Upper lobe of left lung (tissue), 6 donors: ENCODE data around the gene HELZ2. TPM values are rescaled to one million over a fixed set of nuclear protein-coding genes. Genes with fewer than 3 reads are reported as not detected.

Source experiments
- ATAC-seq, 2 donors: fragments of 200-7000 bp; cut with Tn5 transposase; one replicate each; pipeline ENCODE4 v1.9.1; 2022; ENCODE audit warnings: mild to moderate bottlenecking in 2 of 2, moderate library complexity in 2 of 2; ENCODE audit not compliant: low FRiP score in 2 of 2
- DNase-seq, 2 donors: peaks; one replicate each; pipeline ENCODE4 v3.0.0-alpha.2; 2019 to 2020
- H3K27ac ChIP-seq, 4 donors: fragments of 200-600 bp; sonication (generic); one replicate each; pipeline ENCODE4 v1.5.1; 2016 to 2019
- H3K27me3 ChIP-seq, 4 donors: fragments of 200-600 bp; sonication (generic); one replicate each; pipeline ENCODE4 v1.5.1; 2017 to 2019
- H3K36me3 ChIP-seq, 4 donors: fragments of 200-600 bp; sonication (generic); one replicate each; pipeline ENCODE4 v1.5.1; 2016 to 2019
- H3K4me1 ChIP-seq, 4 donors: fragments of 200-600 bp; sonication (generic); one replicate each; pipeline ENCODE4 v1.5.1; 2018 to 2019
- H3K4me3 ChIP-seq, 4 donors: fragments of 200-600 bp; sonication (generic); one replicate each; pipeline ENCODE4 v1.5.1; 2017 to 2019; ENCODE audit warnings: mild to moderate bottlenecking in 2 of 4, moderate library complexity in 1 of 4
- H3K9me3 ChIP-seq, 4 donors: fragments of 200-600 bp; sonication (generic); one replicate each; pipeline ENCODE4 v1.5.1; 2018 to 2019
- EP300 ChIP-seq, 4 donors: sonication (generic); formaldehyde crosslinking; IDR thresholded peaks; one replicate each; pipeline ENCODE4 v1.5.1; 2017; ENCODE audit warnings: antibody characterized with exemption in 4 of 4, control low read depth in 2 of 4
- POLR2A ChIP-seq, 4 donors: fragments of 450-650 bp; IDR thresholded peaks; one replicate each; pipeline ENCODE4 v1.5.1; 2016 to 2017; ENCODE audit warnings: antibody characterized with exemption in 4 of 4, mild to moderate bottlenecking in 2 of 4
- POLR2AphosphoS5 ChIP-seq, 2 donors: sonication (generic); formaldehyde crosslinking; IDR thresholded peaks; one replicate each; pipeline ENCODE4 v1.5.1; 2017; ENCODE audit warnings: antibody characterized with exemption in 2 of 2
- WGBS, 2 donors: methylation state at CpG; one replicate each; pipeline ENCODE4 v1.1.5; 2017 to 2018; 5-methylcytosine and 5-hydroxymethylcytosine counted together
- total RNA-seq, 6 donors: library from RNA; depleted of rRNA in 4 of 6; stranded (reverse); fragments of >200 nt in 4 of 6; gene quantifications; one replicate each; pipeline versions ENCODE4 v1.1.0 to v1.2.1, GENCODE V29; 2016 to 2021
- TF ChIP-seq, protein P1 (sequence below), 6 experiments: fragments of 450-650 bp in 4 of 6; fragments of 200-600 bp in 2 of 6; sonication (generic) in 2 of 6; IDR thresholded peaks; one replicate each; pipeline ENCODE4 v1.5.1; 2016 to 2019; ENCODE audit warnings: antibody characterized with exemption in 6 of 6
- donor health status: DM: no; HTN: no; CAD: no; lungs with moderate emphysema.
- donor health status: DM: no; HTN: yes; CAD: no; lungs with severe emphysema.

Gene HELZ2
- total RNA-seq, 6 donors from 2014 or later: 40.1 to 102 (median 56.6) TPM

DNA sequence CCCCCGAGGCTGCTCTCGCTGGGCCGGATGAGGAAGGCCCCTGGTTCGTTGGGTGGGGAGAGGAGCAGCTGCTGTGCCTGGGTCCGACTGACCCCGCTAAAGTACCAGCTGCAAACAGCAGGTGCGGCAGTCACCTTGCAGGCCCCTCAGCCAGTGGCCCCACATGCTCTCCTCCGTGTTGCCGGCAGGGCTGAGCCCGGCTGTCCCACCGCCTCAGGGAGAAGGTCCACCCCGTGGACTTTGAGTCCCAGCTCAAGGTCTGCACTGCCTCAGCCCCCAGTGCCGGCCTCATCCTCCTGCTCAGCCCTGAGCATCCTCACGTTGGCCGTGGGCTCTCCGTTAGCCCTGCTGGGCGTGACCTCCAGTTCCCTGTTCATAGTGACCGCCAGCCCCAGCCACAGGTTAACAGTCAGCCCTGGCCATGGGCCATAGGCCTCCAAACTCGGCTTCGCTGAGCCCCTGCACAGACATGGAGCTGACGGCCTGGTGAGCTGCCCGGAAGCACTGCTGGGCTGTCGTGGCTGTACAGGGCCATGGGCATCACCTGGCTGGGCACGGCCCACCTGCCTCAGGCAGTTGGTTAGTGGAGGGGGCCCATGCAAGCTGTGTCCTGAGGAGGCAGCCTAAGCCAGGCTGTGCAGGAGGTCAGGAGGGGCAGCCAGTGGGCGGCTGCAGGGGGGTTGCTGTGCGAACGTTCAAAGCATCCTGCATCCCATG is 29.6 kb downstream of the HELZ2 start:
- H3K9me3 ChIP-seq: no peaks in the 10 kb centered on the region
- DNase-seq (peak in 1 of 2 donors; percentile 54), ATAC-seq (no peak)
- H3K36me3 ChIP-seq: no peaks in the 10 kb centered on the region
- peaks cover 0 to 27% (median 5%) of the 10 kb centered on the region in 4 donors for H3K27me3 ChIP-seq
- H3K4me3 ChIP-seq: no peak overlapping the region
- 67 to 71% methylated on average over 1 to 22 of the region's 27 CpGs for WGBS, 2 donors
- no peak overlapping the region for H3K27ac ChIP-seq
- no peak for TF ChIP-seq POLR2A (IDR thresholded peaks at IDR 0.05)
- no peak for TF ChIP-seq EP300 (IDR thresholded peaks at IDR 0.05)
- TF ChIP-seq POLR2AphosphoS5 (IDR thresholded peaks at IDR 0.05): no peak
- TF ChIP-seq, protein P1, sequence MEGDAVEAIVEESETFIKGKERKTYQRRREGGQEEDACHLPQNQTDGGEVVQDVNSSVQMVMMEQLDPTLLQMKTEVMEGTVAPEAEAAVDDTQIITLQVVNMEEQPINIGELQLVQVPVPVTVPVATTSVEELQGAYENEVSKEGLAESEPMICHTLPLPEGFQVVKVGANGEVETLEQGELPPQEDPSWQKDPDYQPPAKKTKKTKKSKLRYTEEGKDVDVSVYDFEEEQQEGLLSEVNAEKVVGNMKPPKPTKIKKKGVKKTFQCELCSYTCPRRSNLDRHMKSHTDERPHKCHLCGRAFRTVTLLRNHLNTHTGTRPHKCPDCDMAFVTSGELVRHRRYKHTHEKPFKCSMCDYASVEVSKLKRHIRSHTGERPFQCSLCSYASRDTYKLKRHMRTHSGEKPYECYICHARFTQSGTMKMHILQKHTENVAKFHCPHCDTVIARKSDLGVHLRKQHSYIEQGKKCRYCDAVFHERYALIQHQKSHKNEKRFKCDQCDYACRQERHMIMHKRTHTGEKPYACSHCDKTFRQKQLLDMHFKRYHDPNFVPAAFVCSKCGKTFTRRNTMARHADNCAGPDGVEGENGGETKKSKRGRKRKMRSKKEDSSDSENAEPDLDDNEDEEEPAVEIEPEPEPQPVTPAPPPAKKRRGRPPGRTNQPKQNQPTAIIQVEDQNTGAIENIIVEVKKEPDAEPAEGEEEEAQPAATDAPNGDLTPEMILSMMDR (IDR thresholded peaks at IDR 0.05): no peak
- H3K4me1 ChIP-seq: peaks cover 0 to 11% (median 0%) of the 10 kb centered on the region in 4 donors

DNA sequence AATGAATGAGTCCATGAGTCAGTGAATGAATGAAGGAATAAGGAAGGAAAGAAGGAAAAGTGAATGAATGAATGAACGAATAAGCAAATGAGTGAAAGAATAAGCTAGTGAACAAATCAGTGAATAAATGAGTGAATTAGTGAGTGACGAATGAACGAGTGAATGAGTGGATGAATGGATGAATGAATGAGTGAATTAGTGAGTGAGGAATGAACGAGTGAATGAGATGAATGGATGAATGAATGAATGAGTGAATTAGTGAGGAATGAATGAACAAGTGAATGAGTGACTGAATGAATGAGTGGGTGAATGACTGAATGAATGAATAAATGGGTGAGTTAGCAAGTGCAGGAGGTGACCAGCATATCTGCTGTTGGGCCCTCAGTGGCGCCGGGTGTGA is 30.3 kb downstream of the HELZ2 start:
- Histone ChIP-seq H3K4me3 (no peak overlapping the region), H3K27me3 (peaks cover 0 to 25% (median 5%) of the 10 kb centered on the region in 4 donors), H3K4me1 (peaks cover under 1 to 15% (median 3%) of the 10 kb centered on the region in 4 donors), H3K36me3 (no peaks in the 10 kb centered on the region), H3K27ac (no peak overlapping the region), H3K9me3 (no peaks in the 10 kb centered on the region)
- ATAC-seq (no peak), DNase-seq (no peak)
- WGBS, 2 donors: 89 to 91% methylated on average over 6 of the region's 6 CpGs
- TF ChIP-seq, protein P1 (IDR thresholded peaks at IDR 0.05): no peak
- TF ChIP-seq EP300 (IDR thresholded peaks at IDR 0.05) (no peak), POLR2AphosphoS5 (IDR thresholded peaks at IDR 0.05) (no peak), POLR2A (IDR thresholded peaks at IDR 0.05) (no peak)

DNA sequence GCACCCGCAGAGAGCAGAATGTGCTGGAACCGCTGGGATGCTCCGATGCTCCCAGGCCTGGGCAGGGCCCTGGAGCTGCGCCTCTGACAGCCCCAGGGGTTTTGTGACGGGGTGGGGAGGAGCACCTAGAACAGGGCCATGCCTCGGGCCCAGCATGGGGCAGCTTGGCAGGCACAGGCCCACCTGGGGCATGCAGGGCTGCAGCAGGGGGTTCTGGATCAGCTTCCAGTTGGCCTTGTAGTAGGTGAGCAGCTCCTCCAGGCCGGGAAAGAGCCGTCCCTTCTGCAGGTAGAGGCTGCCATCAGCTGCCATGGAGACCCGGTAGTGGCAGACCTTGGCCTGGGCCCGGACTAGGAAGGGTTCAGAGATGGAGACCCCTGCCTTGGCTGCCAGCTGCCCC is 30.9 kb downstream of the HELZ2 start:
- 85 to 97% methylated on average over 4 to 9 of the region's 10 CpGs for WGBS, 2 donors
- H3K4me1 ChIP-seq: peaks cover 6 to 21% (median 8%) of the 10 kb centered on the region in 4 donors
- no peaks in the 10 kb centered on the region for H3K9me3 ChIP-seq
- H3K27ac ChIP-seq: no peak overlapping the region
- DNase-seq (peak in 1 of 2 donors; percentile 69), ATAC-seq (no peak)
- no peak overlapping the region for H3K4me3 ChIP-seq
- H3K36me3 ChIP-seq: no peaks in the 10 kb centered on the region
- peaks cover 0 to 19% (median 3%) of the 10 kb centered on the region in 4 donors for H3K27me3 ChIP-seq
- TF ChIP-seq, protein P1 (IDR thresholded peaks at IDR 0.05): no peak
- TF ChIP-seq POLR2A (IDR thresholded peaks at IDR 0.05) (no peak), POLR2AphosphoS5 (IDR thresholded peaks at IDR 0.05) (no peak), EP300 (IDR thresholded peaks at IDR 0.05) (no peak)

DNA sequence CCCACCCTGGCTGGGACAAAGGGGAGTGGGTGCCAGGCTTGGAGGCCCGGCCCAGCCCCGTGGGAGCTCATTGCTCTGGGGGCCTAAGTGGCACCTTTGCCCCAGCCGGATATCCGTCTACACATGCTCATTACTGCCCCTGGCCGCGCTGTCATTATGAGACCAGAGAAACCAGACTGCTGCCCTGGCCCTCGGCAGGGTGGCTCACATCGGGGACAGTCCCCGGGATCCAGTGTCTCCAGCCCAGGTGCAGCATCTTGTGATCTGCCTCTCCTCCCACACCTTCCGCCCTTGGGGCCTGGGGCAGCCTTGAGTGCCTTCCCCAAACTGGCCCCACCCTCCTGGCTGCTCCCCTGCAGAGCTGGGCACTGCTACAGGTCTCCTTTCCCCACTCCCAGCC is 31.3 kb downstream of the HELZ2 start:
- Histone ChIP-seq H3K27me3 (peaks cover 0 to 15% (median 1%) of the 10 kb centered on the region in 4 donors), H3K36me3 (no peaks in the 10 kb centered on the region), H3K4me3 (no peak overlapping the region), H3K9me3 (no peaks in the 10 kb centered on the region), H3K27ac (no peak overlapping the region), H3K4me1 (peaks cover 11 to 21% (median 12%) of the 10 kb centered on the region in 4 donors)
- ATAC-seq: no peak
- TF ChIP-seq EP300 (IDR thresholded peaks at IDR 0.05) (no peak), POLR2AphosphoS5 (IDR thresholded peaks at IDR 0.05) (no peak), POLR2A (IDR thresholded peaks at IDR 0.05) (no peak)
- TF ChIP-seq, protein P1 (IDR thresholded peaks at IDR 0.05): no peak
- DNase-seq: peak in 1 of 2 donors; percentile 72
- 90% methylated on average over 7 to 10 of the region's 10 CpGs for WGBS, 2 donors
